ENCODE measurements around the gene PIK3AP1.

PIK3AP1 gene

DNA sequence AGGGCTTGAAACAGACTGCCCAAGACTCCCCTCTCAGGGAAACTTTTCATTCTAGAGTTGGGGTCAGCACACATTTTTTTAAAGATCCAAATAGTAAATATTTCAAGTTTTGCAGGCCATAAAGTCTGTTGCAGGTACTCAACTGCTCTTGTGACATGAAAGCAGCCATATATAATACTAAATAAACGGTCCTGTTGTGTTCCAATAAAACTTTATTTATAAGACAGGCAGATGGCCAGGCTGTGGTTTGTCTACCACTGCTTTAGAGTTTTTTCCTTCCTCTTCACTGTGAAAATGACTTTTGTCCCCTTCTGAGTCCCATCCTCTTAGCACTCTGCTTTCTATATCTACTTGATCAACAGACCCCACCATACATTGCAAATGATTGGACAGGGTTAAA is 93.0 kb downstream of the PIK3AP1 start:
- H3K27ac ChIP-seq = no peak overlapping the region
- no peaks in the 10 kb centered on the region for H3K27me3 ChIP-seq (ENCODE audit: insufficient read depth, low read depth)
- TF ChIP-seq, protein P1, sequence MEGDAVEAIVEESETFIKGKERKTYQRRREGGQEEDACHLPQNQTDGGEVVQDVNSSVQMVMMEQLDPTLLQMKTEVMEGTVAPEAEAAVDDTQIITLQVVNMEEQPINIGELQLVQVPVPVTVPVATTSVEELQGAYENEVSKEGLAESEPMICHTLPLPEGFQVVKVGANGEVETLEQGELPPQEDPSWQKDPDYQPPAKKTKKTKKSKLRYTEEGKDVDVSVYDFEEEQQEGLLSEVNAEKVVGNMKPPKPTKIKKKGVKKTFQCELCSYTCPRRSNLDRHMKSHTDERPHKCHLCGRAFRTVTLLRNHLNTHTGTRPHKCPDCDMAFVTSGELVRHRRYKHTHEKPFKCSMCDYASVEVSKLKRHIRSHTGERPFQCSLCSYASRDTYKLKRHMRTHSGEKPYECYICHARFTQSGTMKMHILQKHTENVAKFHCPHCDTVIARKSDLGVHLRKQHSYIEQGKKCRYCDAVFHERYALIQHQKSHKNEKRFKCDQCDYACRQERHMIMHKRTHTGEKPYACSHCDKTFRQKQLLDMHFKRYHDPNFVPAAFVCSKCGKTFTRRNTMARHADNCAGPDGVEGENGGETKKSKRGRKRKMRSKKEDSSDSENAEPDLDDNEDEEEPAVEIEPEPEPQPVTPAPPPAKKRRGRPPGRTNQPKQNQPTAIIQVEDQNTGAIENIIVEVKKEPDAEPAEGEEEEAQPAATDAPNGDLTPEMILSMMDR (conservative IDR thresholded peaks at IDR 0.05; ENCODE audit: low read depth, low read length) = no peak
- H3K9ac ChIP-seq = no peak overlapping the region
- H3K4me2 ChIP-seq = no peak overlapping the region
- H3K36me3 ChIP-seq (ENCODE audit: insufficient read depth) = no peaks in the 10 kb centered on the region
- H4K20me1 ChIP-seq (ENCODE audit: insufficient read depth) = no peaks in the 10 kb centered on the region
- H3K4me3 ChIP-seq (IDR thresholded peaks at IDR 0.05; ENCODE audit: insufficient read depth, low read depth, low read length) = no peak overlapping the region
- H3K79me2 ChIP-seq (ENCODE audit: insufficient read depth, low read depth) = no peaks in the 10 kb centered on the region
- no peaks in the 10 kb centered on the region for H3K4me1 ChIP-seq (ENCODE audit: low read depth, poor library complexity, severe bottlenecking)
- no peak overlapping the region for H2AFZ ChIP-seq (ENCODE audit: low read depth)

DNA sequence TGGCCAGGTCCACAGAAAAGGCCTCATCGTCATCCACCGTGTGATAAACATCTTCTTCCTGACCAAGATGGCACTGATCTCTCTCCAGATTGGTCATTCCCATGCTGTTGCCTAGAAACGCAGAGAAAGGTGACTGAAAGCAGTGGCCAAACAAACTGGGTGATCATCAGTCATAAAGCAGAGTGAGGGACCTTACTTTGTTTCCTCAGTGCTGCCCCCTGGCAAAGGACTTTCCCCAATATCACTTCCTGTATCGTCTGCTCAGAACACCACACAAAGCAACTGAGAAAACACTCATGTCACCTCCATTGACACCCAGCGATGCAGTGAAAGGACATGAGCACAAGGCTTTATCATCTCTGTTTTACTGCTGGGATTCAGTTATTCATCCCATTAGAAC is 93.5 kb downstream of the PIK3AP1 start:
- no peak overlapping the region for H3K27ac ChIP-seq
- H3K4me3 ChIP-seq (IDR thresholded peaks at IDR 0.05; ENCODE audit: insufficient read depth, low read depth, low read length) = no peak overlapping the region
- TF ChIP-seq, protein P1 (conservative IDR thresholded peaks at IDR 0.05; ENCODE audit: low read depth, low read length) = peak; percentile 28; the same call in 1 of the 2 replicates
- no peaks in the 10 kb centered on the region for H4K20me1 ChIP-seq (ENCODE audit: insufficient read depth)
- no peaks in the 10 kb centered on the region for H3K36me3 ChIP-seq (ENCODE audit: insufficient read depth)
- no peaks in the 10 kb centered on the region for H3K4me1 ChIP-seq (ENCODE audit: low read depth, poor library complexity, severe bottlenecking)
- H3K27me3 ChIP-seq (ENCODE audit: insufficient read depth, low read depth) = no peaks in the 10 kb centered on the region
- H3K79me2 ChIP-seq (ENCODE audit: insufficient read depth, low read depth) = no peaks in the 10 kb centered on the region
- H3K9ac ChIP-seq = no peak overlapping the region
- no peak overlapping the region for H3K4me2 ChIP-seq
- H2AFZ ChIP-seq (ENCODE audit: low read depth) = no peak overlapping the region

DNA sequence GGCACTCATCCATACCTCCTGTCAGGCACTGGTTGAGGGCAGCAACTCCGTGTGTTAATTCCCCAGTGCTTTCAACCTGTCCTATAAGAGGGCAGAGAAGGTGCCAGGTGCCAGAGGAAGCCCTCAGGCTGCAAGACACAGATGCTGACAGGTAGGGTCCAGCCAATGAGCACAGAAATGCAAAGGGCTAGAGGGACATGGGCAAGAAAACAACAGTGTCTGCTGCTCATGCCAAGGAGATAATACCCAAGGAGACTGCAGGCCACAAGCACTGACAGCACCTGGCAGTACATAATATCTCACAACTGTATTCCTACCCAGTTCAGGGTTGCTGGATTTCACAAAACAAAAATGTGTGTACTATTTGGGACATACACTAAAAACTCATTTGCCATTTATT is 95.1 kb downstream of the PIK3AP1 start:
- no peaks in the 10 kb centered on the region for H3K27me3 ChIP-seq (ENCODE audit: insufficient read depth, low read depth)
- TF ChIP-seq, protein P1 (conservative IDR thresholded peaks at IDR 0.05; ENCODE audit: low read depth, low read length) = no peak
- no peaks in the 10 kb centered on the region for H3K4me1 ChIP-seq (ENCODE audit: low read depth, poor library complexity, severe bottlenecking)
- H3K4me3 ChIP-seq (IDR thresholded peaks at IDR 0.05; ENCODE audit: insufficient read depth, low read depth, low read length) = no peak overlapping the region
- no peaks in the 10 kb centered on the region for H3K36me3 ChIP-seq (ENCODE audit: insufficient read depth)
- H3K4me2 ChIP-seq = no peak overlapping the region
- no peak overlapping the region for H2AFZ ChIP-seq (ENCODE audit: low read depth)
- no peak overlapping the region for H3K27ac ChIP-seq
- H3K79me2 ChIP-seq (ENCODE audit: insufficient read depth, low read depth) = no peaks in the 10 kb centered on the region
- no peak overlapping the region for H3K9ac ChIP-seq
- H4K20me1 ChIP-seq (ENCODE audit: insufficient read depth) = no peaks in the 10 kb centered on the region

DNA sequence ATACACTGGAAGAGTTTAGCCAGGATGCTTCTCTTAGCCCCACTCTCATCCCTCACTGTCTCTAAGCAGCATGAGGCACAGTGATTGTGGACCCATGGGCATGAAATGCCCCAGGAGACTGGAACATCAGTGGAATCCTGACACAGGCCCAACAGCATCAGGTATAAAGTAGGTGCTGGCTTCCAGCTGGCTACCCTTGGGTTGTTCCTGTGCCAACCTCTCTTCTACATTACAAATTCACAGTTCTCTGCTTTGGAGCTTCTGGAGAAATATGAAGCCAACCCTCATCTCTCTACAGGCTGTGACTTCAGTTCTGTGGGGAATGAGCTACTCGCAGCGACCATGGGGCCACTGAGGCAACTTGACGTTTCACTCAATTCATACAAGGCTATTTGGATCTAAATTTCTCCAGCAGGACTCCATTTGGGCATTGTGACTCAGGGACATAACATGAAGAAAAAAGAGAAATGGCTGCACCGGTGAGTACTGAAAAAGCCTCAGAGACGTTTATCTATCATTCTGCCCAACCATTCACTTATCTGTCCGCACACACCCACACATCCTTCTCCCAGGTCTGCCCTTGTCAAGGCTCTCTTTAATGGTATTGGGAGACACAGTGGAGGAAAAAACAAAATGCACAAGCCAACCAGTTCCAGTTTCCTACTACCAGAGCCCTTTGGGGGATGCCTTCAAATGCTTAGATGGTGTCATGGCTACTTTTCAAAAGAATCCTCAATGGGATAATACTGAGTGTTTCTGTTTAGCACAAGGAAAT is 98.1 kb downstream of the PIK3AP1 start:
- Histone ChIP-seq H2AFZ (ENCODE audit: low read depth) (no peak overlapping the region), H3K4me1 (ENCODE audit: low read depth, poor library complexity, severe bottlenecking) (no peaks in the 10 kb centered on the region), H3K79me2 (ENCODE audit: insufficient read depth, low read depth) (no peaks in the 10 kb centered on the region), H3K27me3 (ENCODE audit: insufficient read depth, low read depth) (no peaks in the 10 kb centered on the region), H3K9ac (no peak overlapping the region), H3K27ac (no peak overlapping the region), H3K4me3 (IDR thresholded peaks at IDR 0.05; ENCODE audit: insufficient read depth, low read depth, low read length) (no peak overlapping the region), H3K4me2 (no peak overlapping the region), H4K20me1 (ENCODE audit: insufficient read depth) (no peaks in the 10 kb centered on the region), H3K36me3 (ENCODE audit: insufficient read depth) (no peaks in the 10 kb centered on the region)
- TF ChIP-seq, protein P1 (conservative IDR thresholded peaks at IDR 0.05; ENCODE audit: low read depth, low read length) = no peak

Measured in KMS-11 (cell line).